ACC112 (cell line): Measurements from ENCODE around the gene DNMT3L.
"Not testable (repeated sequence)": the region's sequence is repeated elsewhere in the genome, so short reads cannot be mapped to it uniquely, and the experiment has no call there.

Experiments
- H2AFZ ChIP-seq: fragments of 200-600 bp; sonication (generic); one replicate; pipeline ENCODE4 v1.6.0; 2017; ENCODE audit warnings: antibody characterized with exemption, low read length; ENCODE audit not compliant: unreplicated experiment
- H3K27ac ChIP-seq: fragments of 200-600 bp; sonication (generic); 2 replicates; pipeline ENCODE4 v1.5.1; 2014; ENCODE audit warnings: low read depth, mild to moderate bottlenecking, antibody characterized with exemption, low read length, moderate library complexity
- H3K27me3 ChIP-seq: fragments of 200-600 bp; sonication (generic); 2 replicates; pipeline ENCODE4 v1.6.1; 2014; ENCODE audit warnings: mild to moderate bottlenecking, antibody characterized with exemption, low read length, moderate library complexity, mixed read lengths; ENCODE audit not compliant: insufficient read depth
- H3K36me3 ChIP-seq: fragments of 200-600 bp; sonication (generic); 2 replicates; pipeline ENCODE4 v1.6.1; 2016; ENCODE audit warnings: mild to moderate bottlenecking, antibody characterized with exemption, low read length, moderate library complexity, mixed read lengths; ENCODE audit not compliant: insufficient read depth
- H3K4me1 ChIP-seq: fragments of 200-600 bp; sonication (generic); one replicate; pipeline ENCODE4 v1.6.1; 2016; ENCODE audit warnings: low read length, mixed read lengths; ENCODE audit not compliant: insufficient read depth, unreplicated experiment, control insufficient read depth
- H3K4me3 ChIP-seq: fragments of 200-600 bp; sonication (generic); 2 replicates; pipeline ENCODE4 v1.5.1; 2014; ENCODE audit warnings: mild to moderate bottlenecking, low read depth, low read length
- H3K79me2 ChIP-seq: fragments of 200-600 bp; sonication (generic); one replicate; pipeline ENCODE4 v1.6.0; 2016; ENCODE audit warnings: low read length; ENCODE audit not compliant: control insufficient read depth, unreplicated experiment, insufficient read depth

The DNMT3L gene

DNA sequence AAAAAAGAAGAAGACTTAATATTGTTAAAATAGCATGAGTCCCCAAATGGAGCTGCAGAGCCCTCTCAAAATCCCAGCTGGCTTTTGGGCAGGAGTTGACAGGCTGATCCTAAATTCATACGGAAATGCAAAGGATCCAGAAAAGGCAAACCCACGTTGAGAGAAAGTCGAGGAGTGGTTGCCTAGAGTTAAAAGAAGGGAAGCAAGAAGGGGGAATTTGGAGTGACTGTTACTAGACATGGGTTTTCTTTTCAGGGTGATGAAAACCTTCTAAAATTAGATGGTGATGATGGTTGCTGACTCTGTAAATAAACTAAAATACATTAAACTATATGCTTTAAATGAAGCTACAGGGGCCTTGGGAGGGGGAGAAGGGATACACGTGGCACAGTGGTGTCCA, 1.6 kb downstream of the DNMT3L start:
- no peaks in the 10 kb centered on the region for H3K79me2 ChIP-seq
- H3K27ac ChIP-seq: no peak overlapping the region
- no peaks in the 10 kb centered on the region for H3K27me3 ChIP-seq
- no peak overlapping the region for H2AFZ ChIP-seq
- H3K4me1 ChIP-seq: no peaks in the 10 kb centered on the region
- no peak overlapping the region for H3K4me3 ChIP-seq
- no peaks in the 10 kb centered on the region for H3K36me3 ChIP-seq

DNA sequence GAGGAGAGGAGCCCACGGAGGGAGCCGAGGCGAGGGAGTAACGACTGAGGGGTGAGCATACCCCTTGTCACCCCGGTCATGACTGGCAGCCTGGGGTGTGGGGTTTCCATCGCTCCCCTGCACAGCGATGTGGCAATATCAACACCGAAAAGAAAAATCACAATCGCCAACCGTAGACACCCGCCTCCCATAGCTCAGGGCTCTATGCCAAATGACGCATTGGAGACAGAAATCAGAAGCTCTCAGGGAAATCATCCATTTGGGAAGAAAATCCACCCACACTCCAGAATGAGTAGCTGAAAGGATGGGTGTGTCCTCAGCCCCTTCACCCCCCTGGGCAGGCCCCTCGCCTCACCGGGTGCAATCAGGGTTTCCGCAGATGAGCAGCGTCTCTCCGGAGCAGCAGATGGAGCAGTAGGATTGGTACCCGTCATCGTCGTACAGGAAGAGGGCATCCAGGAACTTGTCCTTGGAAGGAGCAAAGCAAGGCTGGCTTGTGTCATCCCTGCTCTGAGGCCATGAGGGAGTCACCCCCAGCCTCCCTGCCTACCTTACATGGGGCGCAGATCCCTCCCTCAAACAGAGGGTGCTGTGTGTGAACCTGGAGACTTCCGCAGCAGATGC, 2.5 kb downstream of the DNMT3L start:
- Histone ChIP-seq H2AFZ (no peak overlapping the region), H3K4me3 (no peak overlapping the region), H3K4me1 (no peaks in the 10 kb centered on the region), H3K27me3 (no peaks in the 10 kb centered on the region), H3K79me2 (no peaks in the 10 kb centered on the region), H3K36me3 (no peaks in the 10 kb centered on the region), H3K27ac (no peak overlapping the region)

DNA sequence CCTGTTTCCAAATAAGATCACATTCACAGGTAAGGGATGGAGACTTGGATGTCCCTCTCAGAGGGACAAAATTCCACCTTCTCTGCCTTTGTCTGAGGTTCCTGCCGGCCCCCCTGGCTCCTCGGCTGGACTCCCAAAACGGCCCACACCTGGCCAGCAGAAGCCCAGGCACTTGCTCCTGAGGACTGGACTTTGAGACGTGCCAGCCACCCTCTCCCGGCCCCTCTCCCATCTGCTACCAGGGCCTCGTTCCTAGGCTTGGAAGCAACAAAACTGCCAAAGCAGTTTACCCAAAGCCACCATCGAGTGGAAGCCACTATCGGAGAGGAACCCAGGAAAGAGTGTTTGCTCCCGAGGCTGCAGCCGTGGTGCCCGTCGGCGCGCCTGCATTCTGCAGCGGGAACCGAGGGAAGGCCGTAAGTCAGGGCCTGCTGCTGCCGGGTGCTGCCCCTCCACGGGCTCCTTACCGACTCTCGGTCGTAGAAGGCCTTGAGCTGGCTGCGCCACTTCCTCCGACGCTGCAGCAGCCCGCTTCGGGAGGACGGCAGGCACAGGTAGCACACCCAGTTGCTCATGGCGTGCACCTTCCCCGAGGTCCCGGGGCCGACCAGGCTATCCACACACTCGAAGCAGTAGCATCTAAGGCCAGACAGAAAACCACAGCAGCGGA, 3.5 kb downstream of the DNMT3L start:
- Histone ChIP-seq H2AFZ (no peak overlapping the region), H3K27ac (no peak overlapping the region), H3K36me3 (no peaks in the 10 kb centered on the region), H3K79me2 (no peaks in the 10 kb centered on the region), H3K4me1 (no peaks in the 10 kb centered on the region), H3K27me3 (no peaks in the 10 kb centered on the region), H3K4me3 (no peak overlapping the region)

DNA sequence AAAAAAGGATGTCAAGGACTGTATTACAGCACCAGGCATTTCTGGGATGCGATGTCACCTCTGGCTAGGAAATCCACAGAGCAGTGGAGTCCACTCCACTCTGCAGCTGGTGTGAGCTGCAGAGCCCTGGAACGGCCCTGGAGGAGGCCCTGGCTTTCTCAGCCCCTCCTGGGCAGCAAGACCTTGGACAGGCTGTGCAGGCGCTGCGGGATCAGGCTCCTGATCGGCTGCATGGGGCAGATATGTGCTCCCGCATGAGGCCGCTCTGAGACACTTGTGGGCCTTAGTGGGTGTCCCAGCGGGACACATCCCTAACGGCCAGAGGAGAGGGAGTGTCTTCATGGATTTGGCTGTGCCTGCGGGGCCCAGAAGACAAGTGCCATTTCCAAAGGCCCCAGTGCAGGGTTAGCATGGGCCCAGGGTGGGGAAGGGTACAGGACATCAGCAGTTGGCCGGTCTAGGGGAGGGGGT, 6.2 kb downstream of the DNMT3L start:
- Histone ChIP-seq H3K36me3 (no peaks in the 10 kb centered on the region), H2AFZ (no peak overlapping the region), H3K27me3 (no peaks in the 10 kb centered on the region), H3K79me2 (no peaks in the 10 kb centered on the region), H3K27ac (no peak overlapping the region), H3K4me3 (no peak overlapping the region), H3K4me1 (no peaks in the 10 kb centered on the region)

DNA sequence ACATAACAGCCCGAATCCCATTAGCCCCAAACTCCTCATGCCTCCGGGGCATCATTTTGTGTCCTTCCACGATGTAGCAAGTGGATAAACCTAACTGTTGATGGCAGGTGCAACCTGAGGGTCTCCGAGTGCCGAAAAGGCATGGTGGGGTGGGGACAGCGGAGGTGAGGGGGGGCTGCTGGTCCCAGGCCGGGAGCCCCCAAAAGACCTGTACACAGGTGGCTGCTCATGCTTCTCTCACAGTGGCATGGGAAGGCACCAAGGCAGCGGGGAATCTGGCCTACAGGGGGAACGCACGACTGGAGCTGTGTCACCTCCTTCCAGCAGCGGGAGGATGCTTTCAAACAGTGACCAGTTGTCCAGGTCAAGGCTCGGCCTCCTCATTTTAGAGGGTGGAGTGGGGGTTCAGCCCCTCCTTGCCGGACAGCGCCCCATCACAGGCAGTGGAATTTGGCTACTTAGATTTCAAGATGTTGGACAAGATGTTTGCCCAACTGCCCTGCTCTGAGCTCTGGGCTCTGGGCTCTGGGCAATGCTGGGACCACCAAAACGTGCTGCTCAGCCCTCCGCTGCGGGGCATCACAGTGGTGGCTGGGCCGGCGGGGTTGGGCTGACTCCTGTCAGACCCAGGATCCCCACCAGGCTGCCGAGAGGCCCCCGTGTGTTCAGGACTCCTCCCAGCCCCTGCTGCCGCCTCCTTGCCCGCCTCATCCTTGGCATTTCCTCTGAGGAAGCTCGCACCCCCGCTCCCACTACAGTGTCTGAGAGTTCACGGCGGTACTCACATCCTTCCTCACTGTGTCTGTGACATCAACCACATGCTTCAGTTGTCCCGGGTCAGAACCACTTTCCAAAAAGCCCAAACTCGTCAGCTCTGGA, 7.6 kb downstream of the DNMT3L start:
- no peaks in the 10 kb centered on the region for H3K27me3 ChIP-seq
- no peak overlapping the region for H2AFZ ChIP-seq
- no peaks in the 10 kb centered on the region for H3K4me1 ChIP-seq
- no peak overlapping the region for H3K27ac ChIP-seq
- no peaks in the 10 kb centered on the region for H3K79me2 ChIP-seq
- H3K4me3 ChIP-seq: no peak overlapping the region
- no peaks in the 10 kb centered on the region for H3K36me3 ChIP-seq

DNA sequence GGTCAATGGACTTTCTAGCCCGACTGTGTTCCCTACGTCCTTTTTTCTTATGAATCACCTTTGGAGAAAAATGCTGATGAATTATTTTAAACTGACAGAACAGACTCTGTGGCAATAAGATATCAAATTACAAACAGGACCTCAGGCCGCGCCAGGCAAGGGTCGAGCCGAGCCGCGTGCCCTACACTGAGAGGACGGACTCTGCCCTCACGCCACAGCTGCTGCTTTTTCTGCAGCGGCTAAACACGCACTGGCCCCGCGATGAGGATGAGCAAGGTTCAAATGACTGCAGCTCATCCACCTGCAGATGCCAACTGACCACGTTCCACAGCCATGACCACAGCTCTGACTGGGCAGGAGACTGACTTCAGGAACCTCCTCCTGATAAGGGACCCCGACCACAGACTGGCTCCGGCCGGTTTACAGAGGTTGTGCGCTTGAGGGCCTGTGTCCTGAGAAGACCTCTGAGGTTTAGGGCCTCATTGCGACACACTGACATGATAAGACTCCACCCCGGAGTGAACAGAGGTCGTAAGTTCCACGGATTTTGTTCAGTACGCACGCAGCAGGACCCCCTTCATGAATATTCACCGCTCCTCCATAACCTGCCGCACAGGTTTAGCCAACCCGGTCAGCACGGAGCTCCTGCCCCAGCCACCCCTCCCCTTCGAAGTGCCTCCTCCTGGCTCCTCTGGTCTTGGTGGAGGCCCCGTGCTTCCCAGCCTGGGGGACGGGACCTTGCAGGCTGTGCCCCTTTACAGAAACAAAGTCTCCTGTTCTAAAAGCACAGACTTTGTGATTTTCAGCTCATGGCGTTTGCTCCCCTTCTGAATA, 12.3 kb downstream of the DNMT3L start:
- not testable (repeated sequence) for H2AFZ ChIP-seq, H3K79me2 ChIP-seq, H3K4me3 ChIP-seq, H3K36me3 ChIP-seq, H3K4me1 ChIP-seq, H3K27ac ChIP-seq, H3K27me3 ChIP-seq

DNA sequence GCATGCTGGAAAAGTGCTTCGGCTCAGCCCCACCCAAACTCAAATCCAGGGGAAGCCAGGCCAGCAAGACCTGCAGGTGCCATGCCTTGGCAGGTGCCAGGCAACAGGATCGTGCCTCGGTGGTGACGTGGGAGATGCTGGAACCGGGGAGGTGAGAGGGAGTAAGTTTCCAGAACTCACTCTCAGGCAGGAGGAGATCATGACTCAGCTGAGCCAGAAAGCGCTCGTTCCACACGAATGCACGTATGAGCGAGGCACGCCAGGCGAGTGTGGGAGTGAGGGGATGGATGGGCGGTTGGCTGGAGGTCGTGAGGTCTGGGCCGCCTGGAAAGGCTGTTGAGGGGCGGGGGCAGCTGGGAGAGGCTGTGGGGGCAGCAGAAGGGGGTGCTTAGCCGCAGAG, 13.8 kb downstream of the DNMT3L start:
- H2AFZ ChIP-seq, H3K79me2 ChIP-seq, H3K27me3 ChIP-seq, H3K27ac ChIP-seq, H3K4me1 ChIP-seq, H3K36me3 ChIP-seq, H3K4me3 ChIP-seq: not testable (repeated sequence)

DNA sequence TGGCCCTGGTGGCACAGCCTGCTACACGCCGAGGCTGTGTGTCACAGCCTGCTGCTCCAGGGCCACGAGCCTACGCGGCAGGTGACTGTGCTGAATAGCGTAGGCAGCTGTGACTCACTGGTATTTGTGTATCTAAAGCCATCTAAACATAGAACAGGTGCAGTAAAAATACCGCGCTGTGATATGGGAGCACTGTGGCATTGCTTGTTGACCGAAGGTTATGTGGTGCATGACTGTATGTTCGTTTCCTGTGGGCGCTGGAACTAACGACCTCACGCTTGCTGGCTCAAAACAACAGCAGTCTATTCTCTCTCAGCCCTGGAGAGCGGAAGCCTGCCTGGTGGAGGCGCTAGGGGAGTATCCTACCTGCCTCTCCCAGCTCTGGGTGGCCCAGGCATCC, 17.7 kb downstream of the DNMT3L start:
- not testable (repeated sequence) for H3K36me3 ChIP-seq, H3K27ac ChIP-seq, H3K4me1 ChIP-seq, H3K4me3 ChIP-seq, H3K27me3 ChIP-seq, H3K79me2 ChIP-seq, H2AFZ ChIP-seq

DNA sequence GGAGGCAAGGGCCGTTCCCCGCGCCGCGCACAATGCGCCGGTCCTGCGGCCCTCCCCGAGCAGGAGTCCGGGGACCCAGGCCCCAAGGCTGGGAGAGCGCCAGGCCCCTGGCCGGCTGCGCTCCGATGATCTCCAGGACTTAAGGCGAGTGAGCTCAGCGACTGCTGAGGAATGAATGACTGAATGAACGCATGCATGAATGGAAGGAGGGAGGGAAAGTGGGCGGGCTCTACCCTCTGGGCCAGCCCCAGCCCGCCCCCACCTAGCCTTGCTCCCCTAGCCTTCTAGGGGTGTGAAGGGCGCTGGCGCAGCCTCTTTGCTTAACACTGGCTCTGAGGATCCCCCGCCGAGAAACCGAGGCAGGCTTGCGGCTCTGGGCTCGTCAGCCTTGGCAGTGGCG, 20.4 kb downstream of the DNMT3L start:
- H3K79me2 ChIP-seq, H3K27me3 ChIP-seq, H3K4me3 ChIP-seq, H3K36me3 ChIP-seq, H3K4me1 ChIP-seq, H3K27ac ChIP-seq, H2AFZ ChIP-seq: not testable (repeated sequence)

DNA sequence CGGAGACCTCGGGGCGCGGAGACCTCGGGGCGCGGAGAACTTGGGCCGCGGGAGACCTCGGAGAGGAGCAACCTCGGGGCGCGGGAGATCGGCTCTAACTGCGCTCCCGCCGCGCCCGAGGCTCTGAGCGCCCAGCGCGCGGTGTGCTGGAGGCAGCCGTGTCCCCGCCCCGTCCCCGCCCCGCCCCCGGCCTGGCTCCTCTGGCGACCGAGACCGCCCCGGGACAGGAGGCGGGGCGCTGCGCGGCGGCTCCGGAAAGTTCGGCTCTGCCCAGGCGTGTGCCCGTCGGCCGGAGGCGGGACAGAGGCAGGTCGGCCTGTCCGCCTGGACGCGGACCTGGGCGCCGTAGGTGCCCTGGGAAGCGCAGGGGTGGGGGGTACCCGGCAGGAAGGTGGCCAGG, 20.9 kb downstream of the DNMT3L start, which contains the start of gene ICOSLG:
Gene ICOSLG, minus strand, starts transcription at position 102 of the 400 bp plus-strand sequence. CDS start 126 bp downstream, outside the sequence.
- not testable (repeated sequence) for H3K27me3 ChIP-seq, H3K36me3 ChIP-seq, H3K4me1 ChIP-seq, H3K27ac ChIP-seq, H3K4me3 ChIP-seq, H3K79me2 ChIP-seq, H2AFZ ChIP-seq
